Activated CD4-positive, alpha-beta T cell treated with anti-CD3 and anti-CD28 coated beads, Interleukin-2, amount 10 ng/mL, durations not matched to agents 24 days and 14 days (primary cell): ENCODE results near the gene CREG2. TPM values are rescaled to one million over a fixed set of nuclear protein-coding genes. Genes with fewer than 3 reads are reported as not detected.

Experiments
- DNase-seq: peaks from one replicate; pipeline ENCODE4 v3.0.0; 2022
- H3K27ac Mint-ChIP-seq: one replicate; pipeline ENCODE4 v1.8.0; 2022; ENCODE audit warnings: mild to moderate bottlenecking, mixed read lengths
- H3K27me3 Mint-ChIP-seq: one replicate; pipeline ENCODE4 v1.8.0; 2022; ENCODE audit warnings: mixed read lengths
- H3K36me3 Mint-ChIP-seq: one replicate; pipeline ENCODE4 v1.8.0; 2022; ENCODE audit warnings: low read depth, mild to moderate bottlenecking, mixed read lengths
- H3K4me1 Mint-ChIP-seq: one replicate; pipeline ENCODE4 v1.8.0; 2021; ENCODE audit warnings: mixed read lengths
- H3K4me3 Mint-ChIP-seq: one replicate; pipeline ENCODE4 v1.8.0; 2022; ENCODE audit warnings: mild to moderate bottlenecking, moderate library complexity, mixed read lengths
- H3K9me3 Mint-ChIP-seq: one replicate; pipeline ENCODE4 v1.8.0; 2021; ENCODE audit warnings: mixed read lengths
- intact Hi-C: fragments of 100-400 bp; cut with micrococcal nuclease; formaldehyde crosslinking; loops from one replicate; pipeline ENCODE4 v1.15.1; 2023
- total RNA-seq: library from RNA; stranded (reverse); gene quantifications from 2 replicates; pipeline ENCODE4 v1.2.3, GENCODE V29; 2022

Gene CREG2, protein sequence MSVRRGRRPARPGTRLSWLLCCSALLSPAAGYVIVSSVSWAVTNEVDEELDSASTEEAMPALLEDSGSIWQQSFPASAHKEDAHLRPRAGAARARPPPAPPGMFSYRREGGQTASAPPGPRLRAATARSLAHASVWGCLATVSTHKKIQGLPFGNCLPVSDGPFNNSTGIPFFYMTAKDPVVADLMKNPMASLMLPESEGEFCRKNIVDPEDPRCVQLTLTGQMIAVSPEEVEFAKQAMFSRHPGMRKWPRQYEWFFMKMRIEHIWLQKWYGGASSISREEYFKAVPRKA
- total RNA-seq, result not detected in 2 replicates

DNA sequence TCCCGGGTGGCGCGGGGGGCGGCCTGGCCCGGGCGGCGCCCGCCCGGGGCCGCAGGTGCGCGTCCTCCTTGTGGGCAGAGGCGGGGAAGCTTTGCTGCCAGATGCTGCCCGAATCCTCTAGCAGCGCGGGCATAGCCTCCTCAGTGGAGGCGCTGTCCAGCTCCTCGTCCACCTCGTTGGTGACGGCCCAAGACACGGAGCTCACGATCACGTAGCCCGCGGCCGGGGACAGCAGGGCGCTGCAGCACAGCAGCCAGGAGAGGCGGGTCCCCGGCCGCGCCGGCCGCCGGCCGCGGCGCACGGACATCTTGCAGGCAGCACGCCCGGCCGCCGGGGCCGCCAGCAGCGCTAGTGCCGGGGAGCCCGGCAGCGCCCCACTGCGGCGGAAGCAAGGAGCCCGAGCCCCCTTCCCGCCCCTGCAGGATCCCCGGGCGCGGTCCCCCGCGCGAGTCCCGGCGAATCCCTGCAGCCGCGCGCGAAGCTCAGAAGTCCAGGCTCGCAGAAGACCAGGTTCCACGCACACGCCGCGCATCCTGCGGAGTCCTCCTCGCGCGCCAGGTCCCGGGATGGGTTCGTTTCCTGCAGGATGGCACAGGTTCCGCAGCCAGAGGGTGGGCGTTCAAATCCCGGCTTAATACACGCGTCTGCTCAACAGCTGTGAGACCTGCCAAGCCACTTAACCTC is at the start of gene CREG2:
TSS of gene CREG2 (minus strand) at position 353 of the 684 bp plus-strand sequence. CDS start at position 307, 46 bp downstream.
- H3K4me1 Mint-ChIP-seq, result peaks cover 5% of the 10 kb centered on the region
- no peak within 1 kb of the TSS for H3K27ac Mint-ChIP-seq
- H3K36me3 Mint-ChIP-seq, result no peaks in the 10 kb centered on the region
- DNase-seq, result peak; percentile 90
- peaks cover 2% of the 10 kb centered on the region for H3K9me3 Mint-ChIP-seq
- peaks cover 73% of the 10 kb centered on the region for H3K27me3 Mint-ChIP-seq
- intact Hi-C loops, result loop anchor here (5.0 kb wide), 1 partner anchor 45 kb away; no protein-coding TSS in a partner anchor
- H3K4me3 Mint-ChIP-seq, result peak within 1 kb of the TSS; percentile 71

DNA sequence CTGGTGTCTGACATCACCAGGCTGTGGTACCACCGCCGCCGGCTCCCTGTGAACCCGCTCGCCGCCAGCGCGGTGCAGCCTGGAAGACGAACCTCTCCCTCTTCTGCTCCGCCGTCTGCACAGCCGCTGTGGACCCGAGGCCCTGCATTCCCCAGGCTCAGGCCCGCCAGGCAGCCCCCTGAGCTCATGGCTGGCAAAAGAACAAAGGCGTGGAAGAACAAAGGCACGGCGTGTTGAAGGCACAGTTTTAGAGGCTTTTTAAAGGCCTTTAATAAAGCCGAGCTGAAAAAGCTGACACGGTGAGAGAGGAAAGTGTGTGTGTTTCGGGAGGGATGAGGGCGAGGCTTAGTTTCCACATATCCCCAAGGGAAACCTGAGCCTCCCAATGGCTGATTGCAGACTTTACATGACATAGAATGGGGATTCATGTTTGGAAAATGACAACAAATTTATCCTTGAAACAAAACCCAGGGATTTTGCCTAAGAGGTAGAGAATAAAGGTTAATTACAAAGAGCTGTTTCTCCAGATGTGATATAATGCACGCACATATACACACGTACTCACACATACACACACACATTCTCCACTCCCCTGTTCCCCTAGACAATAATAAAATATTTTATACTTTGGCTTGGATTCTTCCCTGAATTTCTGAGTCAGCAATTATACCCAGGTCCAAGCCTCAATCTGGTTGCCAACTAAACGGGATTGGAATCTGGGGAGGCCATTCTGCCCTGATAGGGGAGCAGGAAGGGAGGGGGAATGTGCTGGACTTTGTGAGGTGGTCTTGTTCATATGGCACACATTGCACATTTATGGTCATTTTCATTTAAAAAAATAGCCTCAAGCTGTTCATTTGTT is 47.9 kb upstream of the CREG2 start:
- H3K4me1 Mint-ChIP-seq, result no peaks in the 10 kb centered on the region
- H3K4me3 Mint-ChIP-seq, result no peak overlapping the region
- no peaks in the 10 kb centered on the region for H3K27me3 Mint-ChIP-seq
- no peaks in the 10 kb centered on the region for H3K36me3 Mint-ChIP-seq
- no peak for DNase-seq
- no peaks in the 10 kb centered on the region for H3K9me3 Mint-ChIP-seq
- H3K27ac Mint-ChIP-seq, result no peak overlapping the region
- intact Hi-C loops, result no loop called here

DNA sequence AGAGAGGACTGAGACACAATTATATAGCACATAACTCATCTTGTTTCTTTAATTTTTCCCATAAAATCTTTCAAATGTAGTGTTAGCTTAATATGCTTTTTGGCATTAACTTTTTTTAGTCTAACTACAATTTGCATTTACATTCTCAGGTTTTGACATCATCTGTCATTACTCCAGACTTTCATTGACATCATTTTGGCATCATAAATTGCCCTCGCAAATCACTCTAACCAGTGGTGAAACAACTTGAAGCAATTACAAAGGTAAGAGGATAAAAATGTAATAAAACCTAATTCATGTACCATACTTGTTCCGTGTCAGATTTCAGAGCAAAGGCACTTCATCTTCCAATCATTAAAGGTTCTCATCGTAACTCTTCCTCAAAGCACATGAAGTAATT is 46.2 kb upstream of the CREG2 start:
- H3K4me1 Mint-ChIP-seq, result no peaks in the 10 kb centered on the region
- H3K27me3 Mint-ChIP-seq, result no peaks in the 10 kb centered on the region
- H3K4me3 Mint-ChIP-seq, result no peak overlapping the region
- no peak overlapping the region for H3K27ac Mint-ChIP-seq
- H3K9me3 Mint-ChIP-seq, result no peaks in the 10 kb centered on the region
- intact Hi-C loops, result no loop called here
- no peaks in the 10 kb centered on the region for H3K36me3 Mint-ChIP-seq
- DNase-seq, result no peak

DNA sequence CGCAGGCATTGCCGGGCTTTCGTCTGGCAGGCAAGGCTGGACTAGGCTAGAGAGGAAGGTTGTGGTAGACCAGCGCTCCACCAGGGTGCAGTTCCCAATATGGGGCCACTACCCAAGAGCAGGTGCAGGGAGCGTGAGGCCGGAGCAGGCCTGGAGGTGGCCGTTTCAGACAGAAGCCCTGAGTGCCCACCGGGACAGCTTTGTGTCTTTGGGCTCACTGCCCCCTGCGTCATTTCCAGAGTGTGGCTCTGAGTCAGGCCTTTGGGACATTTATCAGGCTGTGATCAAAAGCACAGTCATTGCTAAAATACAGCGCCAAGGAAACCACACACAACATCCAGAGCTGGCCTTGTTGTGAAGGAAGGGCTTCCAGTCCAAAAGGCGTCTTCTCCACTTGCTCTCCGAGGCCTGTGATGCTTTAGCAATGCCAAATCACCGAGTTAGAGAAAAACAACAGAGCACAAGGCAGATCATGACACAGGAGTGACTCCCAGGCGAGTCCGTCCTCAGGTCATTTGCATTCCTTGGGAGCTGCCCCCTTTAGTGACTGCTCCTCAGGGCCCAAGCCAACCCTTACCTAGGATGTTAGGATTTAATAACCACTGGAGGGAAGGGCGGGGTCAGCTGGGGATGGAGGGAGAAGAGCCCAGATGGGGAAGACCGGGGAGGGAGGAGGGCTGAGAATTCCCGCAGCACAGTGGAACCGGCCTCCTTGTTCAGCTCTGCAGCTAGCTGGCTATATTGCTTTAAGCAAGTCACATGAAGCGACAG is 45.3 kb upstream of the CREG2 start:
- intact Hi-C loops, result no loop called here
- H3K27ac Mint-ChIP-seq, result no peak overlapping the region
- H3K4me1 Mint-ChIP-seq, result no peaks in the 10 kb centered on the region
- H3K9me3 Mint-ChIP-seq, result no peaks in the 10 kb centered on the region
- H3K27me3 Mint-ChIP-seq, result no peaks in the 10 kb centered on the region
- DNase-seq, result no peak
- no peaks in the 10 kb centered on the region for H3K36me3 Mint-ChIP-seq
- no peak overlapping the region for H3K4me3 Mint-ChIP-seq

DNA sequence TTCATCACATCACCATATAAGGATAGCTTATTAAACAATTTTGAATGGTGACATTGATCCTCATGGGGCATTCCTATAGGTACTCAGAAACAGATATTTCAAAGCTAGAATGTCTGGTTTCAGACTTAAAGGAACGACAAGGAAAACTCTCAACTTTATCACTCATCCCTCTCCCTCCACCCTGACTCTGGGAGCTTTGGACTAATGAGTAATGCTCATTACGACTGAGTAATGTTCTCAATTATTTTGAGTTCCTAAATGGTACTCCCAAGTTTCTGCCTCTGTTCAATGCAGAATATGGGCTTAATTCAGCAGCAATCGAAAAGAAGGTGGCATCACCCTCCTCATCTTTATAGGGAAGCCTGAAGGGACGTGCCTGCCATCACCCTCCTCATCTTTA is 44.2 kb upstream of the CREG2 start:
- intact Hi-C loops, result no loop called here
- Mint-ChIP-seq H3K9me3 (no peaks in the 10 kb centered on the region), H3K36me3 (no peaks in the 10 kb centered on the region), H3K4me1 (no peaks in the 10 kb centered on the region), H3K27me3 (no peaks in the 10 kb centered on the region), H3K27ac (no peak overlapping the region), H3K4me3 (no peak overlapping the region)
- DNase-seq, result no peak

DNA sequence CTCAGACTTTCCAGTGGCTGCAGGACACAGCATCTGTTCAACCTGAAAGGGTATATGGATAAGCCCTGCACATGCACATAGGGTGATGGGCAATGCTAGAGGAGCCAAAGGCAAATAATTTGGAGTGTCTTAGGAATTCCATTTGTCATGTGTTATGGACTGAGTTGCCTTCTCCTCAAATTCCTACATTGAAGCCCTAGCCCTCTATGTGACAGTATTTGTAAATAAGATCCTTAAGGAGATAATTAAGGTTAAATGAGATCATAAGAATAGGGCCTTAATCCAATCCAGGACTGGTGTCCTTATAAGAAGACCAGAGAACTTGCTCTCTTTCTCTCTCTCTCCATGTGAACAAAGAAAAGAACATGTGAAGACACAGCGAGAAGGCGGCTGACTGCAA is 42.9 kb upstream of the CREG2 start:
- H3K36me3 Mint-ChIP-seq, result no peaks in the 10 kb centered on the region
- intact Hi-C loops, result no loop called here
- DNase-seq, result no peak
- no peak overlapping the region for H3K27ac Mint-ChIP-seq
- no peaks in the 10 kb centered on the region for H3K9me3 Mint-ChIP-seq
- no peaks in the 10 kb centered on the region for H3K27me3 Mint-ChIP-seq
- no peak overlapping the region for H3K4me3 Mint-ChIP-seq
- H3K4me1 Mint-ChIP-seq, result no peaks in the 10 kb centered on the region

DNA sequence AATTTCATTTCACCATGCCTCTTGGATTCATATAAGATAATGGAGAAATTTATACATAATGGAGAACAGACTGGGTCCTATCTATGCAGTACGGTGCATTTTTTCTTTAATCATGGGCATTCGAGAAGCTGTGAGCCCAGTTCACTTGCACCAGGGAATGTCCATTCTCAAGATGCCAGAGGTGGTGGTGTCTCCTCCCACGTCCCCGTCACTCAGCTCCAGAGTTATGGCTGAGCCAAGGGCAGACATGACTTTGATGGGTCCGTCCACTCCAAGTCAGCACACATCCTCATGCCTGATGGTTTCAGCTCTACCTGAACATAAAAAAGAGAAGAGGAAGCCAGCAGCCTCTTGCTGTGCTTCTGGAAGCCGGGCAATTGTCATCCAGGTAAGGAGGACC is 42.1 kb upstream of the CREG2 start:
- H3K9me3 Mint-ChIP-seq, result no peaks in the 10 kb centered on the region
- H3K36me3 Mint-ChIP-seq, result no peaks in the 10 kb centered on the region
- no peak for DNase-seq
- H3K27ac Mint-ChIP-seq, result no peak overlapping the region
- no peaks in the 10 kb centered on the region for H3K27me3 Mint-ChIP-seq
- intact Hi-C loops, result no loop called here
- H3K4me1 Mint-ChIP-seq, result no peaks in the 10 kb centered on the region
- no peak overlapping the region for H3K4me3 Mint-ChIP-seq

DNA sequence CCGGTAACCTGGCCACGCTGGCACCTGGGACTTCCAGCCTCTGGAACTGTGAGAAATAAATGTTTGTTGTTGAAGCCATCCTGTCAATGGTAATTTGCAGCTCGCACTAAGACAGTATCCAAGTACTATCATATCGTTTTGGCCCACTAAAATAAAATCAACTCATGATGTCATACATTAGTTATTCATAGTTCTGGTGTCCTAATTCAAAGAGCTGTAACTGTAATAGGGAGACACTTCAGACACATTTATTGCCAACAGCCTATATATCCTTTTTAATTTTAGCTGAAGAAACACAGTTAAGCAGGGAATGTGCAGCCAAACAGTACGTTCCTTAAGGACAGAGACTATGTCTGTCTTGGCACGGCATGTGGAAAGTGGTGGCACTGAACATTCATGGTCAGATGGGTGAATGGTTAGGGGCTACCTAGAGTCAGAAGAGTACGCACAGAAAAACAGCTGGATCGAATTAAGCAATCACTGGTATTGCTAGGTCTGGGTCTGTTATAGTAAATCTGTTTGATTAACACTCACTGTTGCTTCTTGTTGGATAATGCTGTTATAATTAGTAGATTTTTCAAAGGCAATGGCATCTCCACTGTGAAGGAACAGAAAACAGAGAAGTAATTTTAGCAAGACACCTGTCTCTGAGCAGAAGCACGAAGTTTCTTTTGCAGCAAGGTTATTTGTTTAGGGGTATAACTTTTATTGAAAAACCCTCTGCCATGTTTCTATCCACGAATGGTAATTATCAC is 41.3 kb upstream of the CREG2 start:
- Mint-ChIP-seq H3K4me3 (no peak overlapping the region), H3K9me3 (no peaks in the 10 kb centered on the region), H3K4me1 (no peaks in the 10 kb centered on the region), H3K27me3 (no peaks in the 10 kb centered on the region), H3K27ac (no peak overlapping the region), H3K36me3 (no peaks in the 10 kb centered on the region)
- intact Hi-C loops, result no loop called here
- DNase-seq, result no peak

DNA sequence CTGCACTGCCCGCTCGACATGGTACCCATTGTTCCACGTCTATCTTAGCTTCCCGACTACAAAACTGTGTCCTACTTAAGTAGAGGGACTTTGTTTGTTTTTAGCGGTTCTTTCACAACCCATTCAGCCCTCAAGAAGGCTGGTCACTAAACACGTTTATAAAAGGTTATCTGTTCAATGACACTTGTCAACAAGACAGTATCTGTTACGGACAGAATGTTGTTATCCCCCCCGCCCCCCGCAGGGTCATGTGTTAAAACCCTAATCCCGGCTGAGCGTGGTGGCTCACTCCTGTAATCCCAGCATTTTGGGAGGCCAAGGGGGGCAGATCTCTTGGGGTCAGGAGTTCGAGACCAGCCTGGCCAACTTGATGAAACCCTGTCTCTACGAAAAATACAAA is 40.4 kb upstream of the CREG2 start:
- H3K4me3 Mint-ChIP-seq, result no peak overlapping the region
- intact Hi-C loops, result no loop called here
- no peaks in the 10 kb centered on the region for H3K36me3 Mint-ChIP-seq
- no peaks in the 10 kb centered on the region for H3K27me3 Mint-ChIP-seq
- H3K4me1 Mint-ChIP-seq, result no peaks in the 10 kb centered on the region
- no peak for DNase-seq
- H3K9me3 Mint-ChIP-seq, result no peaks in the 10 kb centered on the region
- H3K27ac Mint-ChIP-seq, result no peak overlapping the region

DNA sequence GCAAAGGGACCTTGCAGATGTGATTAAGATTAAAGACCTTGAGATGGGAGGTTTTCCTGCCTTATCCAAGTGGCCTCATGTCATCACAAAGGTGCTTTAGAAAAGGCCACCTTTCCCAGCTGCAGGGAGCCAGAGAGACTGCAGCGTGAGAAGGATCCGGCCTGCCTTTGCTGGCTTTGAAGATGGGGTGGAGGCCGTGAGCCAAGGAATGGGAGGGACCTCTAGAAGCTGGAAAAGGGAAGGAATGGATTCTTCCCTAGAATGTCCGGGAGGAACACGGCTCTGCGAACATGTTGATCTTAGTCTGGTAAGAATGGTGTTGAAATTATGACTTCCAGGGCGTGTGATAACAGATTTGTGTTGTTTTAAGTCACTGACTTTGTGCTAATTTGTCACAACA is 39.9 kb upstream of the CREG2 start:
- no peak for DNase-seq
- Mint-ChIP-seq H3K4me3 (no peak overlapping the region), H3K9me3 (no peaks in the 10 kb centered on the region), H3K36me3 (no peaks in the 10 kb centered on the region), H3K4me1 (no peaks in the 10 kb centered on the region), H3K27ac (no peak overlapping the region), H3K27me3 (no peaks in the 10 kb centered on the region)
- intact Hi-C loops, result no loop called here

DNA sequence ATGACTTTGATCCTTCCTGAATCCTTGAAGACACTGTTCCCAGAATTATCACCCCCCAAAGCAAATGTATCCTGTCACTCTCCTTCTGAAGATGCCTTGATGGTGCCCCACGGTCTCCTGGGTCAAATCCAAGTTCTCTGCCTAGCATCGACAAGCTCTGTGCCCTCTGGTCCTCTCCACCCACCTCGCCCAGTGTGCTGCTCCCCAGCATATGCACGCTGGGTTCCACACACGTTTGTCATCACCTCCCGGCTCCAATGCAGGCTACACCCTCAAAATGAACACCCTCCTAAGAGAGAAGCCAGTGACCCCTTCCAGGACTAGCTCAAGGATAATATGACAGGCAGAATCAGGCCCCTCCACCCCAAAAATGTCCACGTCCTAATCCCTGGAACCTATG is 39.5 kb upstream of the CREG2 start:
- H3K9me3 Mint-ChIP-seq, result no peaks in the 10 kb centered on the region
- no peaks in the 10 kb centered on the region for H3K4me1 Mint-ChIP-seq
- no peaks in the 10 kb centered on the region for H3K36me3 Mint-ChIP-seq
- DNase-seq, result no peak
- no peak overlapping the region for H3K27ac Mint-ChIP-seq
- intact Hi-C loops, result no loop called here
- H3K27me3 Mint-ChIP-seq, result no peaks in the 10 kb centered on the region
- no peak overlapping the region for H3K4me3 Mint-ChIP-seq

DNA sequence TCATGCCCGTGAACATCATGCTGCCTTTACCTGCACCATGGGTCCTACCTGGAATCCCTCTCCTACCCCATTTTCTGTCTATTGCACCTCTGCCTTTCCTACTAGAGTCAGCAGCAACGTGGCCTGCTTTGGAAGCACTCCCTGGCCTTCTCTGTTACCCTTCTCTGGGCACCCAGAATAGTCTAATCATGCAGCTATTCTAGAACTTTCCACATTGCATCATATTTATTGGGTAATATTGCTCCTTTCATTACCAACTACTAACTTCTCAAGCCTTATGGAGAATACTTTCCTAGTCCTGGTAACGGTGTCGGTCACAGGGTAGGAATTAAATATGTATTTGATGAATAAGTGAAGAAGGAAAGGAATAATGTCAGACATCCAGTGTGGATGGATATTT is 33.3 kb upstream of the CREG2 start:
- H3K36me3 Mint-ChIP-seq, result no peaks in the 10 kb centered on the region
- H3K27ac Mint-ChIP-seq, result no peak overlapping the region
- no peak overlapping the region for H3K4me3 Mint-ChIP-seq
- no peaks in the 10 kb centered on the region for H3K27me3 Mint-ChIP-seq
- no peak for DNase-seq
- H3K9me3 Mint-ChIP-seq, result no peaks in the 10 kb centered on the region
- no peaks in the 10 kb centered on the region for H3K4me1 Mint-ChIP-seq
- intact Hi-C loops, result no loop called here

DNA sequence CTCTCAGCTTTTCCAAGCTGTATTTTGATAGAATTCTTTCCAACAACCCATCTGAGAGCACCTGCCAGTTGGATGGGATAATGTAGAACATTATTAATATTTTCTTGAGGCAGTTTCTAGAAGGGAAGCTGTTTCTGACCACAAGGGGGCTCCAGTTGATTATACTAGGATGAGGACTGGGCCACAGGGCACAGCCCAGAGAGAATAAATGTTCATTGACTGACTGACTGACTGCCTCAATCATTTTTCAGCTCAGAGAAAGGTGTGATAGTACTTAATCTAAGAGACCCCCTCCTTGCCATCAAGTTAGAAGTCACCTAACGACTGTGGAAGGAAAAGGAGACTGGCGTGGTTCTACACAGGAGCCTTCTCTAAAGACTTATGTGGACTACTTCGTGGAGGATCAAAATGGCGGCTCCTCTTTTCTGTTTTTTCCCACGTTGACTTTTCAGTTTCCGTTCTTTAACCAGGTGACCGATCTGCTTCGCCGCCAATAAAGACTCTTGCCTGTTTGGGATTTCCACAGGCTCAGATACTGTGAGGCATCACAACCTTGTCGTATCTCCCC is 31.9 kb upstream of the CREG2 start:
- no peaks in the 10 kb centered on the region for H3K4me1 Mint-ChIP-seq
- H3K36me3 Mint-ChIP-seq, result no peaks in the 10 kb centered on the region
- DNase-seq, result peak; percentile 89
- H3K27me3 Mint-ChIP-seq, result no peaks in the 10 kb centered on the region
- H3K27ac Mint-ChIP-seq, result no peak overlapping the region
- no peak overlapping the region for H3K4me3 Mint-ChIP-seq
- no peaks in the 10 kb centered on the region for H3K9me3 Mint-ChIP-seq
- intact Hi-C loops, result loop anchor here (1.0 to 2.0 kb wide), 2 partner anchors 318 to 412 kb away; no protein-coding TSS in a partner anchor
